Inferior parietal cortex (tissue), 1 donor: ENCODE measurements around the gene PRPF19.
"Not testable (repeated sequence)": the region's sequence is repeated elsewhere in the genome, so short reads cannot be mapped to it uniquely, and the experiment has no call there.

ENCODE experiments used
- DNase-seq: peaks from one replicate; pipeline ENCODE4 v3.0.0-alpha.2; 2016; ENCODE audit errors: extremely low spot score

The PRPF19 gene

DNA sequence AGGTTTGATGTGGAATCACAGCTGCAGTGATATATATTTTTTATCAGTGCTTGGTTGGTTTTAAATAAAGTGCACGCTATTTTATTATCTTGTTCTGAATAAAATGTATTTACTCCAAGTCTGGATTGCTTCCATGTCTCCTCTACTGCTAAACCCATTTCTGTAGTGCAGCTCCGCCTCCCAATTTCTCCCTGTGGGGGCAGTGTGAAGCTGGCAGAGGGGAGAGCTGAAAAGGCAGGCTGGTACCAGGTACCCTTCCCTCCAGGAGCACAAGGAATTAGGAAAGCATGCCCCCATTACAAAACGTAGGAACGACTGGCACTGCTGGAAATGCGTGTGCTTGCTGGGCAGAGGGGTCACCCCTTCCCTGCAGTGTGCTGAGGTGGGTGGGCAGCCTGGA, 16.9 kb upstream of the PRPF19 start:
- DNase-seq = no peak

- DNase-seq = no peak
These were observed 16.5 kb upstream of the PRPF19 start for GRCh38 chr11:60922906-60923305.

GRCh38 chr11:60921777-60922335, 15.5 kb upstream of the PRPF19 start:
- DNase-seq = no peak

DNA sequence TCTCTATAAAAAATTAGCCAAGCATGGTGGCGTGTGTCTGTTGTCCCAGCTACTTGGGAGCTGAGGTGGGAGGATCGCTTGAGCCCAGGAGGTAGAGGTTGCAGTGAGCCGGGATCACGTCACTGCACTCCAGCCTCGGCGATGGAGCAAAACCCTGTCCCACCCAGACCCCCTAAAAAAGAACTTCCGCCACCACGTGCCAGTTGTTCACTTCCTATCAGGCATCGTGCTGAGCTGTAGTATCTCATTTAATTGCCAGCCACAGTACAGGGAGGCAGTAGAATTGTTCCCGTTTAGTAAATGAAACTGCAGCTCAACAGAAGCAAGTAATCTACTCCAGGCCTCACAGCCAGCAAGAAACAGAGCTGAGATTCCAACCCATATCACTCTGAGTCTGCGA, 14.9 kb upstream of the PRPF19 start:
- no peak for DNase-seq

- no peak for DNase-seq
These were observed 13.6 kb upstream of the PRPF19 start for GRCh38 chr11:60919956-60920355.

GRCh38 chr11:60919320-60919719, 12.9 kb upstream of the PRPF19 start:
- DNase-seq = no peak

DNA sequence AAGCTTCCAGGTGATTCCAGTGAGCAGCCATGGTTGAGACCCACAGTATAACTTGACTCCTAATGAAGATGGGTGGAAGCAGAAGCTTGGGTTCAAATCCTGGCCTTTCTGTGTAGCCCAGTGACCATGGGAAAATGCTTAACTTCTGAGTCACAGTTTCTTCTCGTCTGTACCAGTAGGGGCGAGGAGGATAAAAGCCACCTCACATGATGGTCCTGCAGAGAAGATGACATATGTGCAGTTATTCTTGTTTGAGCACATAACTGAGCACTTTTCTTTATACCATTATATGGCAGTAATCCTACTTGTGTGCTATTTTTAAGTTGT, 12.5 kb upstream of the PRPF19 start:
- no peak for DNase-seq

DNA sequence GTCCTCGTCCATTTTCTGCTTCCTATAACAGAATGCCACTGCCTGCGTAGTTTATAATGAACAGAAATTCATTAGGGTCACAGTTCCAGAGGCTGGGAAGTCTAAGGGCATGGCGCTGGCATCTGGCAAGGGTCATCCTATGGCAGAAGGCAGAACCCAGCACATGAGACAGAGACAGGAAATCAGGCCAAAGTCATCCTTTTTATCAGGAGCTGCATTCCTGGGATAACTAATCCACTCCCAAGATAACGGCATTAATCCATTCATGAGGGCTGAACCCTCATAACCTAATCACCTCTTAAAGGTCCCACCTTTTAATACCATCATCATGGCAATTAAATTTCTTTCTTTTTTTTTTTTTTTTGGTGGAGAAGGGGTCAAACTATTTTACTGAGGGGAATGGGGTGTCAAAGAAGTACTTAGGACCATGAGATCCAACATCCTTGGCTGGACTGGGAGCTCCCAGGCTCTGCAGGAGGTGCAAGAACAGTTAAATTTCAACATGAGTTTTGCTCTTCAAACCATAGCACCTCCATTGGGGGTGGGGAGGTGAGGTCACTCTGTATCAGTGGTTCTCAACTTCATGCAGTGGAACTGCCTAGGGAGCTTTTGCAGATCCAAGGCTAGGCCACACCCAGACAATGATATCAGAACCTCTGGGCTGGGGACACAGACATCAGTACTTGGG, 12.0 kb upstream of the PRPF19 start:
- DNase-seq = no peak

GRCh38 chr11:60917267-60917666, 10.9 kb upstream of the PRPF19 start:
- DNase-seq = no peak

DNA sequence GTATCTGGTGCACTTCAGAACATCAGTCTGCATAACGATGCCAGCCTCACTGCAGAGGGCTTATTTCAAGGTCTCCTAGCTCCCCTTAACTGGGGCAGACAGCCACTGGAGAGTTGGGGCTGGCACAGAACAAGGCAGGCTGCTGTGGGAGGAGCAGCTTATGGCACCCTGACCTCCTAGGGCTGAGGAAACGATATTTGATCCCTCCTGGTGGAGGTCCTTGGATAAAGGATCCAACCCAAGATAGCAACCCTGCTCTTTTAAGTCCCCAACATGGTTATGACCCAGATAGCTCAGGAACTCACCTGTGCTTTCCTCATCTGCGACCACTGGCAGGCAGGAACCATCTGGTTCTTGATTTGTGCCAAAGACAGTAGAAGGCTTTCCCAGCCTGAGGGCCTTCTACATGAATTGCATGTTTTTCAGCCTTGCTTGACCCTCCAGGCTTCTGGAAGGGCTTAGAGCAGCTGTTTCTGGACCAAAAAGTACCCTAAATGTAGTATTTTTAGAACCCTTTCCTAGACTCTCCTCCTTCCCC, 10.4 kb upstream of the PRPF19 start:
- DNase-seq = no peak

GRCh38 chr11:60915248-60915914, 9.0 kb upstream of the PRPF19 start:
- DNase-seq = no peak

DNA sequence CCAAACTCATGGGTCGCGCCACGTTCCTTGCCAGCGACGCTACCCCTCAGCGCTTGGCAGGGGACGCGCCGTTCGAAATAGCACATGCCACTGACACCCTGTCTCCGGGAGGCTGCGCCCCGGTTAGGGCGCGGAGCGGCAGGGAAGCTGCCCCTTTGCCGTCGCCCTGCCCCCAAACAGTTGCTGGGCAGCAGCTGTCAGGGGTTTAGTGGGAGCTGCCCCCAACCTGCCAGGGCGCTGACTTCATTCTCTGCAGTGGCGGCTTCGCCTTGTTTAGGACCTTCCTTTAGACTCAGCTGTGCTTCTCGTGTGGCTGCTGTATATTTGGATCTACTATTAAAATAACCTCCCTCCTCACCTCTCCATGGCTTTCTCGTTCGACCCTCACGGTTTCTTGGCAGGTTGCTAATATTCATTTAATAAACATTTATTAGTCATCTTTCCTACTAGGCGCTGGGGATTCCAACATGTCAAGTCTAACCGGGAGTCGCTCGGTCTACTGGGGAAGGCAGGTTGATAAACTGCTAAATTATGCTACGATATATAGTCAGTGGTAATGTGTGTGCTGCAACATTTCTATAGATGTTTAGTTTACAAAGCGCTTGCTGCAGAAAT, 8.4 kb upstream of the PRPF19 start:
- no peak for DNase-seq

DNA sequence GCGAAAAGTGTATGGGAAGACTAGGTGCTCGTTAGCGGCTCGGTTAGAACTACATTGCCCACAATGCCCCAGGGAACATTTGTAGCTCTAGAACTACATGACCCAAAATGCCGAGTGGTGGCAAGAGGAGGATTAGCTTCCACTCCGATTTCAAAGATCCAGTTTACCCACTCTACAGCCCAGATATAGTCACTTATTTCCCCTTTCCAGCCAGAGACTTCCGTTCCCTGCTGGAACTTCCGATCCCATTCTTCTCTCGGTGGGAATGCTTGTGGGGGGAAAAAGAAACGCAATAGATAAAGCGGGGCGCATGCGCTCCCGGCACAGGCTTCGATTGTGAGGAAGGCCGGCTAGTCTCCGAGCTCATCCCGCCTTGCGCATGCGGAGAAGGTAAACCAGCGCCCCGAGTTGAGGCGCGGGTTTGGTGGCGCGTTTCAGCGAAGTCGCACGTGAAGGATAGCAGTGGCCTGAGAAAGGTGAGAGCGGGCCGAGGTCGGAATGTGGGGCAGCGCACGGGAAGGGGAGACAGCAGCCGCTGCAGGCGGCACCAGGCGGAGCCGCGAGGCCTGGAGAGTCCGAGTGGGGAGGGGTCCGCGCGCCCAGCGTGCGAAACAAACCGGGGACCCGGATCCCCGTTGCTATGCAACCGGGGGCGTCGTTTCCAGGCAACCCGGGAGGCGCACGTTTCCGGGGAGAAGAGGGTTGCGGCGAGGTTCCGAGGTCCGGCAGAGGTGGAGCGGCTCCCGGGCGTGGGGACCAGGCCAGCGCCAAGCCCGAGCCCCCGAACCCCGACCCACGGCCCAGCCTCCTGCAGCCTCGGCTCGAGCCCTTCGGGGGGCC, 7.6 kb upstream of the PRPF19 start, which contains the start of gene TMEM109:
TSS of gene TMEM109 (plus strand) at position 366 of the 840 bp plus-strand sequence. CDS start 5,536 bp downstream, outside the sequence.
- DNase-seq = peak; percentile 97

GRCh38 chr11:60912851-60913528, 6.6 kb upstream of the PRPF19 start:
- DNase-seq = no peak

GRCh38 chr11:60912223-60912850, 6.0 kb upstream of the PRPF19 start:
- no peak for DNase-seq

DNA sequence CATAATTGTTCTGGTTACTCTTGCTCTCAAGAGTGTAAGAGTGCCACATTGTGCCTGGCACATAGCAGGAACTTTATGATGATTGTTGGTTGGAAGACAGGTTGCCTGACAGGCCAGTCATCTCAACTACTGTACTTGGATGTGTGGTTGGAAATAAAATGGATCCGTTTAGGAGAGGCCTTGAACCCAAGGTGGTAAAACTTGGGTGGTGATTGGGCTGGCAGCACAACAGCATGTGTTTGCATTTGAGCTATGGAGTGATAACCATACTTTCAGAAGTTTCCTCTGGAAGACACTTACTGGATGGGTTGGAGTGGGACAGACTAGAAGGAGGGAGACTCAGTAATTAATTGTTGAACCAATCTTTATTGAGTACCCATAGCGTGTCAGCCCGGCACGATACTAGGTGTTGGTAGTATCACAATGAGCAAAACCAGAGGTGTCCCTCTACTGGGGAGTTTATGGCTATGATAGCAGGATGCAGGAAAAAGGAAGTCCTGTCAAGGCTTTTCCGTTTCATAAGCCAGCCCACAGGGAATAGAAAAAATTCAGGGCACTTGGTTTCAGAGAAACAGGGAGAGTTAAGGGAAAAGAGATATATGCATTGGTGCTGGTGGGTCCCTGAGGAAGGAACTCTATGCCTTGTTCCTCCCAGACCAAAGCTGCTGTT, 4.5 kb upstream of the PRPF19 start:
- DNase-seq = no peak

DNA sequence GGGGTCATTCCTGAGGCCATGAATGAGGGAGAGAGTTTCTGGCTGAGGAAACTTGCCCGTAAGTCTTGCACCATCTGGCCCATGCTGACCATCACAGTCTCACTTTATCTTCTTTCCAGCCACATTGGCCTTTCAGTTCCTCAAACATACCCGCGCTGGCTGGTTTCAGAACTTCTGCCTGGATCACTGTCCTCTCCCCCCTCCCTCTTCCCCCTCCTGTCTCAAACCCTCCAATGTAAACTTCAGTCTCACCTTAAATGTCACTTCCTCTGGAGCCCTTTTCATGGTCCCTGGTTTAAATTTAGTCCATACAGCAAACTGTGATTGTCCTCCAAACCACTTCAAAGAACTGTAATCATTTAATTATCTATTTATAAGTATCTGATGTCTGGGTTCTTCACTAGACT, 3.9 kb upstream of the PRPF19 start:
- DNase-seq = no peak

- not testable (repeated sequence) for DNase-seq
These were observed 3.4 kb upstream of the PRPF19 start for GRCh38 chr11:60909680-60910280.

GRCh38 chr11:60908803-60909202, 2.4 kb upstream of the PRPF19 start:
- DNase-seq = no peak
